GM10266 (cell line): Measurements from ENCODE around the gene LPIN1.

Experiments
- DNase-seq: peaks from one replicate; pipeline ENCODE4 v3.0.0; 2012; ENCODE audit errors: extremely low spot score
- TF ChIP-seq, protein P1 (sequence below): IDR thresholded peaks from 2 replicates; pipeline ENCODE4 v1.5.1; 2012; ENCODE audit warnings: mild to moderate bottlenecking, low read depth; ENCODE audit not compliant: control insufficient read depth, insufficient read depth; ENCODE audit errors: missing control alignments

LPIN1 gene

DNA sequence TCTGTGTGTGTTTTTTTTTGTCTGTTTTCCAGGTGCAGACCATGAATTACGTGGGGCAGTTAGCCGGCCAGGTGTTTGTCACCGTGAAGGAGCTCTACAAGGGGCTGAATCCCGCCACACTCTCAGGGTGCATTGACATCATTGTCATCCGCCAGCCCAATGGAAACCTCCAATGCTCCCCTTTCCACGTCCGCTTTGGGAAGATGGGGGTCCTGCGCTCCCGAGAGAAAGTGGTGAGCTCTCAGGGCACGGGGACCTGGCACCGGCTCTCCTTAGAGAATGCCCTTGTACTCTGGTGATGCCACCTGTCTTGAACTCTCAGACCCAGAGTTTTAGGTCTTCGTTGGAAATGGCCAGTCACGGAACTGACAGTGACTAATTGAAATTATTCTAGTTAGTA lies 19.1 kb downstream of the LPIN1 start:
- TF ChIP-seq, protein P1, sequence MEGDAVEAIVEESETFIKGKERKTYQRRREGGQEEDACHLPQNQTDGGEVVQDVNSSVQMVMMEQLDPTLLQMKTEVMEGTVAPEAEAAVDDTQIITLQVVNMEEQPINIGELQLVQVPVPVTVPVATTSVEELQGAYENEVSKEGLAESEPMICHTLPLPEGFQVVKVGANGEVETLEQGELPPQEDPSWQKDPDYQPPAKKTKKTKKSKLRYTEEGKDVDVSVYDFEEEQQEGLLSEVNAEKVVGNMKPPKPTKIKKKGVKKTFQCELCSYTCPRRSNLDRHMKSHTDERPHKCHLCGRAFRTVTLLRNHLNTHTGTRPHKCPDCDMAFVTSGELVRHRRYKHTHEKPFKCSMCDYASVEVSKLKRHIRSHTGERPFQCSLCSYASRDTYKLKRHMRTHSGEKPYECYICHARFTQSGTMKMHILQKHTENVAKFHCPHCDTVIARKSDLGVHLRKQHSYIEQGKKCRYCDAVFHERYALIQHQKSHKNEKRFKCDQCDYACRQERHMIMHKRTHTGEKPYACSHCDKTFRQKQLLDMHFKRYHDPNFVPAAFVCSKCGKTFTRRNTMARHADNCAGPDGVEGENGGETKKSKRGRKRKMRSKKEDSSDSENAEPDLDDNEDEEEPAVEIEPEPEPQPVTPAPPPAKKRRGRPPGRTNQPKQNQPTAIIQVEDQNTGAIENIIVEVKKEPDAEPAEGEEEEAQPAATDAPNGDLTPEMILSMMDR: no peak

DNA sequence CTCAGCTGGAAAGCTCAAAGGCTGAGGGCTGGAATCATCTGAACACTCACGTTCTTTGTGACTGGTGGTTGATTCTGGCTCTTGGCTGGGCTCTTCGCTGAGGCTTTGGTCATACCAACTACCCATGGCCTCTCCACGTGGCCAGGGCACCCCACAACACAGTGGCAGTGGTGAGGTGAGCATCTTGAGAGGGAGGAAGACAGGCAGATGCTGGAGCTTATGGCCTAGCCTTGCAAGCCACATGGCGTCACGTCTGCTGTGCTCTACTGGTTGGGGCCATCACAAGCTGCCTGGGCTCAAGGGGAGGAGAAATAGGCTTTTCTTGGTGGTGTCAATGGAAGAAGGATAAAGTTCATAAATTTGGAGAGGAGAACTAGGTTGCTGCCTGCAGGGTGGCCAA lies 19.6 kb downstream of the LPIN1 start:
- DNase-seq: no peak
- TF ChIP-seq, protein P1: no peak

More for the DNA sequence above, 19.1 kb downstream of the LPIN1 start:
- DNase-seq: no peak

DNA sequence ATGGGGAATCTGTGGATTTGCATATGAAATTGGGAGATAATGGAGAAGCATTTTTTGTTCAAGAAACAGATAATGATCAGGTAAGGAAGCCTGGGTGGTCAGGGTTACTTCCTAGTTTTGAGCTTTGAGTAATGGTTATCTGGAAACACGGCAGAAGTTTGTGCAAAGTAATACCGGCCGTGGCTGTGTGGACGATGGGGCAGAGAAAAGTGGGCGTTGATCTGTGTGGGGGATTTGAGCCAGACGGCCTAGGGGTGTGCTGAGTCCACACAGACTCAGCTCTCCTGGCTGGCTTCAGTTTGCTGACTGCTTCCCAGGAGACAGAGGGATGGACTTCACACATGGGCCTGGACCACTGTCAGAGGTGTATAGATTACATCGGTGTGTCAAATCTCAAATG lies 21.3 kb downstream of the LPIN1 start:
- TF ChIP-seq, protein P1: no peak
- no peak for DNase-seq

DNA sequence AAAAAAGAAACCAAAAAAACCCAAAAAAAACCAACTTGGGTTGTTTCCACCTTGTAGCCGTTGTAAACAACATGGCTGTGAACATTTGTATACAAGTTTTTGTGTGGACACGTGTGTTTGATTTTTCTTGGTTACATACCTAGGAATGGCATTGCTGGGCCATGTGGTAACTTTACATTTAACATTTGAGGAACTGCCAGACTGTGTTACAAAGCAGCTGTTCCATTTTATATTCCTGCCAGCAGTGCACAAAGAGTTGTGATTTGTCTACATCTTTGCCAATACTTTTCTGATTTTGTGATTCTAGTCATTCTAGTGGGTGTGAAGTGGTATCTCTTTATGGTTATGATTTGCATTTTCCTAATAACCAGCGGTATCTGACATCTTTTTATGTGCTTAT lies 22.5 kb downstream of the LPIN1 start:
- DNase-seq: no peak
- TF ChIP-seq, protein P1: no peak

DNA sequence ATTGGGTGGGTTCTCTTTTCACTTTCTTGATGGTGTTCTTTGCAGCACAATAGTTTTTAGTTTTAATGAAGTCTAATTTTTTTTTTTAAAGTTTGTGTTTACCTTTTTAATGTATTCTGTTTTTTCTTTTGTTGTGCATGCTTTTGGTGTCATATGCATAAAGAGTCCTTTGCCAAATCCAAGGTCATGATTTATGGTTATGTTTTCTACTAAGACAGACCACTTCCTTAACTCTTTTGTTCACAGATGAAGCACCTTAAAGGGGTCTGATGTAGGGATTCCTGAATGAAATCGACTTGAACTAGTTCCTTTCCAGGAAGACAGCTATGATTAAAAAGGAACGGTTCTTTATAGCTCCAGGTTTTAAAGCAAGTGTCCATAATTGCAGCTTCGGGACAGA lies 23.1 kb downstream of the LPIN1 start:
- TF ChIP-seq, protein P1: no peak
- DNase-seq: no peak

DNA sequence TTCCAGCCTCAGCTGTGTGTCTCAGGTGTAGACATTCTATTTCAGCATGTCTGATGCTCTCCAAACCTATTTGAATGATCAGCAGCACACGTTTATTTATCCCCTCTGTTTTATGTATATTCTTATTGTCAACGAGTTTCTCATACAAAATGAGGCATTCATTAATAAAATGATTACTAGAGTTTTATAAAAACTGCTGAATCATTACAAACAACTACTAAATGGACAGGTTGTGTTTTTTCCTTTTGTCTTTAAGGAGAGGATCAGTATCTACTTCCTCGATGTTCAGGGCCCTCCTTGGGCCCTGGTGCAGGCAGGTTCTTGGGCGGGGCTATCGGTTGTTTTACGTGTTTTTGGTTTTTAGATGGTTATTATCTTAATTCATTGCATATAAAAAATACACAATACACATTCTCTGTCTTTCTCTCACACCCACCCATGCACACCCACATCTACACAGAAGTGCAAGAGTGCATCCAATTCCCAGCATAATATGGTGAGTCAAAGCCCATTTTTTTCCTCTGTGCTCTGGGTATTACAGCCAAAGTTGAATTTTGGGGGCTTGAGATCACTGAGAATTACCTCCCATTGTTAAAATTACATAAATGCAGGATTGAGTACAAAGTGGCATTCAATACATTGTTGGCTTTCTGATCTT lies 24.2 kb downstream of the LPIN1 start:
- no peak for DNase-seq
- TF ChIP-seq, protein P1: no peak

DNA sequence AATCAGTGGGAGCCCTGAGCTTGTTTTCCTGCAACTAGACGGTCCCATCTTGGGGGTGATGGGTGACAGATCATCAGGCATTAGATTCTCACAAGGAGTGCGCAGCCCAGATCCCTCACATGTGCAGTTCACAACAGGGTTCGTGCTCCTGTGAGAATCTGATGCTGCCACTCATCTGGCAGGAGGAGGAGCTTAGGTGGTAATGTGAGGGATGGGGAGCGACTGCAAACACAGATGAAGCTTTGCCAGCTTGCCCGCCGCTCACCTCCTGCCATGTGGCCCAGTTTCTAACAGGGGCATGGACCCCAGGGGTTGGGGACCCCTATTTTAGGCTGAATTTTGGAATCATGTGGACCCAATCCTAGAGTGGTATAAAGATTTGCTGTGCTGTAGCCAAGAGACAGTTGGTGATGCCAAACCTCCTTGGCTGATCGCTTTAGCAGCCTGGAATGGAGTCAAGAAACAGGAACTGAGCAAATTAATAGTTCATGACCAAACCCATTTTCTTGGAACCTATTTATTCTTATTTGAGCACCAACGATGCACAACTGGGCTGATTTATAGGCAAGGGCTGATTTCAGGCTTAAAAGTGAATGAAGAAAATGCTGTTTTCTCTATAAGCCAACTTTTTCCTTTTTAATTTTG lies 25.7 kb downstream of the LPIN1 start:
- TF ChIP-seq, protein P1: no peak
- DNase-seq: no peak
